Measurements from ENCODE around the gene SUGCT.

GRCh38 chr7:40643664-40644063, 508.9 kb downstream of the SUGCT start:
- TF ChIP-seq CTCF (IDR thresholded peaks at IDR 0.05 in 8 of 11, conservative IDR thresholded peaks at IDR 0.05 in 3 of 11) = no peak
- no peak for TF ChIP-seq POLR2A (IDR thresholded peaks at IDR 0.05)
